SK-N-SH treated with all-trans-retinoic acid at 6 μM for 48 hours (cell line): ENCODE measurements around the gene TNS1.

Experiments used
- ATAC-seq: fragments of 200-7000 bp; cut with Tn5 transposase; 3 replicates; pipeline ENCODE4 v1.9.1; 2020; ENCODE audit warnings: mild to moderate bottlenecking, moderate library complexity
- ARNTL ChIP-seq: fragments of 450-650 bp; formaldehyde crosslinking; IDR thresholded peaks from 2 replicates; pipeline ENCODE4 v1.5.0; 2020; ENCODE audit warnings: low read depth, mild to moderate bottlenecking, moderate library complexity, borderline replicate concordance
- BACH2 ChIP-seq: fragments of 250-450 bp; sonication (Bioruptor Pico); IDR thresholded peaks from 2 replicates; pipeline ENCODE4 v1.9.0; 2021; ENCODE audit warnings: mild to moderate bottlenecking, borderline replicate concordance
- CREB5 ChIP-seq: fragments of 250-450 bp; sonication (Bioruptor Pico); IDR thresholded peaks from 2 replicates; pipeline ENCODE4 v1.5.1; 2020; ENCODE audit warnings: low read depth, mild to moderate bottlenecking, moderate library complexity
- CSDC2 ChIP-seq: fragments of 250-450 bp; sonication (Bioruptor Pico); IDR thresholded peaks from 2 replicates; pipeline ENCODE4 v1.5.0; 2020; ENCODE audit warnings: mild to moderate bottlenecking, moderate library complexity
- CSRNP3 ChIP-seq: fragments of 250-450 bp; sonication (Bioruptor Pico); IDR thresholded peaks from 2 replicates; pipeline ENCODE4 v1.5.1; 2021; ENCODE audit warnings: mild to moderate bottlenecking, moderate library complexity
- ESRRG ChIP-seq: fragments of 250-450 bp; sonication (Bioruptor Pico); IDR thresholded peaks from 2 replicates; pipeline ENCODE4 v1.6.1; 2021; ENCODE audit warnings: mild to moderate bottlenecking
- GLIS3 ChIP-seq: fragments of 250-450 bp; sonication (Bioruptor Pico); IDR thresholded peaks from 2 replicates; pipeline ENCODE4 v1.5.0; 2020; ENCODE audit warnings: mild to moderate bottlenecking, moderate library complexity
- ISL1 ChIP-seq: fragments of 250-450 bp; sonication (Bioruptor Pico); IDR thresholded peaks from 2 replicates; pipeline ENCODE4 v2.1.2; 2022; ENCODE audit warnings: mild to moderate bottlenecking, moderate library complexity
- OSR1 ChIP-seq: fragments of 250-450 bp; sonication (Bioruptor Pico); IDR thresholded peaks from 2 replicates; pipeline ENCODE4 v1.8.0; 2022; ENCODE audit warnings: moderate library complexity, mild to moderate bottlenecking, inconsistent platforms
- PATZ1 ChIP-seq: fragments of 250-450 bp; sonication (Bioruptor Pico); IDR thresholded peaks from 2 replicates; pipeline ENCODE4 v1.8.0; 2020; ENCODE audit warnings: mild to moderate bottlenecking, moderate library complexity, borderline replicate concordance
- POU6F1 ChIP-seq: fragments of 250-450 bp; sonication (Bioruptor Pico); IDR thresholded peaks from 2 replicates; pipeline ENCODE4 v1.8.0; 2021; ENCODE audit warnings: low read depth, mild to moderate bottlenecking, moderate library complexity, borderline replicate concordance
- PPARA ChIP-seq: fragments of 250-450 bp; sonication (Bioruptor Pico); IDR thresholded peaks from 2 replicates; pipeline ENCODE4 v1.5.0; 2020; ENCODE audit warnings: mild to moderate bottlenecking, borderline replicate concordance
- RARB ChIP-seq: fragments of 250-450 bp; sonication (Bioruptor Pico); IDR thresholded peaks from 2 replicates; pipeline ENCODE4 v1.8.0; 2021; ENCODE audit warnings: mild to moderate bottlenecking, moderate library complexity
- SNAI2 ChIP-seq: fragments of 250-450 bp; sonication (Bioruptor Pico); IDR thresholded peaks from 2 replicates; pipeline ENCODE4 v1.5.0; 2020; ENCODE audit warnings: mild to moderate bottlenecking, moderate library complexity
- TCF4 ChIP-seq: fragments of 250-450 bp; sonication (Bioruptor Pico); IDR thresholded peaks from 2 replicates; pipeline ENCODE4 v1.8.0; 2021; ENCODE audit warnings: mild to moderate bottlenecking, moderate library complexity, borderline replicate concordance
- TOX ChIP-seq: fragments of 250-450 bp; sonication (Bioruptor Pico); IDR thresholded peaks from 2 replicates; pipeline ENCODE4 v1.8.0; 2021; ENCODE audit warnings: mild to moderate bottlenecking, moderate library complexity, borderline replicate concordance
- TSHZ2 ChIP-seq: fragments of 250-450 bp; sonication (Bioruptor Pico); IDR thresholded peaks from 2 replicates; pipeline ENCODE4 v1.5.0; 2020; ENCODE audit warnings: mild to moderate bottlenecking, moderate library complexity
- ZC3H10 ChIP-seq: fragments of 250-450 bp; sonication (Bioruptor Pico); IDR thresholded peaks from 2 replicates; pipeline ENCODE4 v1.5.1; 2021; ENCODE audit warnings: mild to moderate bottlenecking, moderate library complexity
- ZFP3 ChIP-seq: fragments of 250-450 bp; sonication (Bioruptor Pico); IDR thresholded peaks from 2 replicates; pipeline ENCODE4 v1.5.0; 2020; ENCODE audit warnings: mild to moderate bottlenecking, moderate library complexity
- ZFP30 ChIP-seq: fragments of 450-650 bp; formaldehyde crosslinking; IDR thresholded peaks from 2 replicates; pipeline ENCODE4 v1.5.0; 2022; ENCODE audit warnings: mild to moderate bottlenecking, moderate library complexity
- ZNF565 ChIP-seq: fragments of 450-650 bp; formaldehyde crosslinking; conservative IDR thresholded peaks from 2 replicates; pipeline ENCODE4 v1.5.0; 2020; ENCODE audit warnings: low read depth, mild to moderate bottlenecking, moderate library complexity
- ZNF70 ChIP-seq: fragments of 450-650 bp; formaldehyde crosslinking; IDR thresholded peaks from 2 replicates; pipeline ENCODE4 v1.5.0; 2020; ENCODE audit warnings: mild to moderate bottlenecking, moderate library complexity
- ZNF8 ChIP-seq: fragments of 450-650 bp; formaldehyde crosslinking; IDR thresholded peaks from 2 replicates; pipeline ENCODE4 v1.5.0; 2020; ENCODE audit warnings: mild to moderate bottlenecking, moderate library complexity

Gene TNS1

GRCh38 chr2:217872319-217872718 is 130.5 kb downstream of the TNS1 start:
- ATAC-seq: no peak
- TF ChIP-seq GLIS3 (CRISPR knock-in tag) (no peak), RARB (CRISPR knock-in tag) (no peak), ARNTL (no peak), ZFP3 (CRISPR knock-in tag) (no peak), ZNF565 (CRISPR knock-in tag) (no peak), BACH2 (CRISPR knock-in tag) (no peak), CREB5 (no peak), PPARA (CRISPR knock-in tag) (no peak), ESRRG (CRISPR knock-in tag) (no peak), TOX (CRISPR knock-in tag) (no peak), CSRNP3 (CRISPR knock-in tag) (no peak), PATZ1 (CRISPR knock-in tag) (no peak), CSDC2 (CRISPR knock-in tag) (no peak), TCF4 (CRISPR knock-in tag) (no peak), SNAI2 (CRISPR knock-in tag) (no peak), ZNF70 (CRISPR knock-in tag) (no peak), ISL1 (CRISPR knock-in tag) (no peak), ZC3H10 (CRISPR knock-in tag) (no peak)
- TF ChIP-seq, all 23 proteins: peak for 0

GRCh38 chr2:217870528-217871011 is 132.2 kb downstream of the TNS1 start:
- TF ChIP-seq ZNF8 (no peak), CSDC2 (CRISPR knock-in tag) (no peak), GLIS3 (CRISPR knock-in tag) (no peak), BACH2 (CRISPR knock-in tag) (no peak), ZNF565 (CRISPR knock-in tag) (no peak), ZFP3 (CRISPR knock-in tag) (no peak), TCF4 (CRISPR knock-in tag) (no peak), OSR1 (no peak), ESRRG (CRISPR knock-in tag) (no peak), TOX (CRISPR knock-in tag) (no peak), SNAI2 (CRISPR knock-in tag) (no peak), PPARA (CRISPR knock-in tag) (no peak), TSHZ2 (CRISPR knock-in tag) (no peak), ISL1 (CRISPR knock-in tag) (no peak), ARNTL (no peak), ZFP30 (CRISPR knock-in tag) (no peak), CREB5 (no peak), CSRNP3 (CRISPR knock-in tag) (no peak), PATZ1 (CRISPR knock-in tag) (no peak), POU6F1 (CRISPR knock-in tag) (no peak)
- TF ChIP-seq, all 23 proteins: peak for 0
- peak; percentile 12; the same call in 1 of the 3 replicates for ATAC-seq
